Heart left ventricle (tissue), 16 donors: Measurements from ENCODE around the gene MCTP2. TPM values are rescaled to one million over a fixed set of nuclear protein-coding genes. Genes with fewer than 3 reads are reported as not detected.

Source experiments
- ATAC-seq, 4 donors: fragments of 200-7000 bp; cut with Tn5 transposase; one replicate each; pipeline ENCODE4 v1.9.1; 2020 to 2022; ENCODE audit warnings: moderate library complexity in 4 of 4, mild to moderate bottlenecking in 3 of 4, moderate number of reproducible peaks in 1 of 4
- DNase-seq, 5 donors: peaks; one replicate each; pipeline ENCODE4 v3.0.0-alpha.2; 2020
- H3K27ac ChIP-seq, 12 donors: fragments of 200-600 bp; sonication (generic) in 4 of 12; one replicate each; pipeline versions ENCODE4 v1.5.0 to v1.8.0; 2016 to 2022; ENCODE audit warnings: mild to moderate bottlenecking in 2 of 12
- H3K27me3 ChIP-seq, 9 donors: fragments of 200-600 bp; sonication (generic) in 2 of 9; one replicate each; pipeline versions ENCODE4 v1.5.1 to v1.8.0; 2016 to 2022; ENCODE audit warnings: mild to moderate bottlenecking in 3 of 9
- H3K36me3 ChIP-seq, 9 donors: fragments of 200-600 bp; sonication (generic) in 2 of 9; one replicate each; pipeline versions ENCODE4 v1.5.0 to v1.8.0; 2018 to 2022; ENCODE audit warnings: mild to moderate bottlenecking in 2 of 9
- H3K4me1 ChIP-seq, 12 donors: fragments of 200-600 bp; sonication (generic) in 4 of 12; one replicate each; pipeline versions ENCODE4 v1.5.0 to v1.8.0; 2016 to 2022; ENCODE audit warnings: mild to moderate bottlenecking in 3 of 12
- H3K4me3 ChIP-seq, 12 donors: fragments of 200-600 bp; sonication (generic) in 4 of 12; one replicate each; pipeline versions ENCODE4 v1.5.0 to v1.8.0; 2017 to 2022; ENCODE audit warnings: mild to moderate bottlenecking in 9 of 12, moderate library complexity in 4 of 12
- H3K9me3 ChIP-seq, 12 donors: fragments of 200-600 bp; sonication (generic) in 4 of 12; one replicate each; pipeline versions ENCODE4 v1.5.0 to v1.8.0; 2016 to 2022; ENCODE audit warnings: mild to moderate bottlenecking in 1 of 12
- POLR2A ChIP-seq, 2 donors: fragments of 450-650 bp; IDR thresholded peaks; one replicate each; pipeline ENCODE4 v1.6.1; 2017; ENCODE audit warnings: antibody characterized with exemption in 2 of 2, mild to moderate bottlenecking in 2 of 2, moderate library complexity in 2 of 2
- WGBS, 4 donors: extraction: QIAGEN DNeasy Blood & Tissue Kit in 2 of 4; methylation state at CpG; one replicate each; pipeline versions ENCODE4 v1.1.5 to v1.1.7; 2013 to 2018; 5-methylcytosine and 5-hydroxymethylcytosine counted together
- intact Hi-C, 10 donors: fragments of 100-400 bp; cut with DNase I; formaldehyde crosslinking; loops; one replicate each; pipeline versions ENCODE4 v1.11.1 to v1.14.2; 2022
- polyA plus RNA-seq, 2 donors: library from polyadenylated mRNA; stranded (reverse); fragments of 200-250 nt; gene quantifications; one replicate each; pipeline ENCODE4 v1.2.3, GENCODE V29; 2013
- total RNA-seq, 9 donors: library from RNA; depleted of rRNA in 2 of 9; stranded (reverse); fragments of >200 nt in 2 of 9; fragmentation: NEBNext Ultra II Directional in 3 of 9; extraction: Animal tissue kit (Norgen Biotek cat#: 25700) in 3 of 9; gene quantifications; one replicate each; pipeline versions ENCODE4 v1.1.0 to v1.2.4, GENCODE V29; 2016 to 2023
- TF ChIP-seq, protein P1 (sequence below), 12 donors: fragments of 200-600 bp; sonication (generic) in 4 of 12; IDR thresholded peaks; one replicate each; pipeline versions ENCODE4 v1.5.0 to v1.8.0; 2018 to 2022; ENCODE audit warnings: antibody characterized with exemption in 12 of 12, mild to moderate bottlenecking in 5 of 12
- donor health status: ischemic (EF 13 %, LVEDD 7.1; RV severe dilation, severe dysfunction).
- donor health status: healthy with polysubstance abuse.
- donor health status: DM: no; HTN: yes; CAD: no.
- donor health status: DM: no; HTN: no; CAD: no.
- donor health status: ischemic (EF 25% LVEDD 6.9; RV normal size, moderate dysfunction).
- donor health status: ischemic (EF 25% LVEDD 5.7; RV mildly dilated, moderate dysfunction).
- donor health status: healthy.
- donor health status: DM: yes; HTN: yes; CAD: no.
- donor health status: ischemic (EF 35%, LVEDD 5.7; RV mildly dilated, moderate dysfunction).
- donor health status: nonischemic (EF 11% LVEDD 7.7; RV severe dilation, severe dysfunction).
- donor health status: DM: yes; HTN: yes; CAD: no.
- donor health status: PGD.
- donor health status: ischemic (EF 29% LVEDD 5.4; RV normal size, mild dysfunction).
- donor health status: nonischemic (EF 23%, LVEDD 6.1; RV moderate dilation, normal function).

MCTP2 gene
- total and polyA plus RNA-seq, 11 donors = 0.35 to 12.1 (median 2.0) TPM

DNA sequence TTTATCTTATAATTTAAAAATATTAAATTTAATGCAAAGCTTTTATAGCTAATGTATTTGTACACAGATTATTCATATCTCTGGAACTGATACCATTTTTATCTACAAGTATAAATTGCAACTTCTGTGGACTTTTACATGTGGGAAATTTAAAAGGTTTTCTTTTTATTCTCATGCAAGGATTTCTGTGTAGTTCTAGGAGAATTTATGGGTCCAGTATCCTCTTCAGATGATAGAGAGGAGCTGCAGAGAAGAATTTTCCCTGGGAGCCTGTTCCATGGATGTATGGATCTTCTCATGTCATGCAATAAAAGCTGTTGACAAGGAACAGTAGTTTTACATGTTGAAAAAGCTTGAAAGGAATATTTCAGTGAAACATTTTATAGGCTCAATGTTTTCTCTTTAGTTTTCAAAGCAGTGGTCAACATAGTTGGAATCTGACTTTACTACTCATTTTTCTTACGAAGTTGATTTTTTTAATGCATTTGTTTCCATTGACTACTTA is 119.7 kb downstream of the MCTP2 start:
- Histone ChIP-seq H3K9me3 (no peaks in the 10 kb centered on the region), H3K4me3 (no peak overlapping the region), H3K36me3 (no peaks in the 10 kb centered on the region), H3K27me3 (peaks cover 0 to 10% (median 0%) of the 10 kb centered on the region in 9 donors), H3K27ac (no peak overlapping the region), H3K4me1 (no peaks in the 10 kb centered on the region)
- WGBS, 4 donors = 82 to 92% (median 87%) methylated on average over 1 of the region's 1 CpG
- intact Hi-C loops = no loop called here
- TF ChIP-seq, protein P1, sequence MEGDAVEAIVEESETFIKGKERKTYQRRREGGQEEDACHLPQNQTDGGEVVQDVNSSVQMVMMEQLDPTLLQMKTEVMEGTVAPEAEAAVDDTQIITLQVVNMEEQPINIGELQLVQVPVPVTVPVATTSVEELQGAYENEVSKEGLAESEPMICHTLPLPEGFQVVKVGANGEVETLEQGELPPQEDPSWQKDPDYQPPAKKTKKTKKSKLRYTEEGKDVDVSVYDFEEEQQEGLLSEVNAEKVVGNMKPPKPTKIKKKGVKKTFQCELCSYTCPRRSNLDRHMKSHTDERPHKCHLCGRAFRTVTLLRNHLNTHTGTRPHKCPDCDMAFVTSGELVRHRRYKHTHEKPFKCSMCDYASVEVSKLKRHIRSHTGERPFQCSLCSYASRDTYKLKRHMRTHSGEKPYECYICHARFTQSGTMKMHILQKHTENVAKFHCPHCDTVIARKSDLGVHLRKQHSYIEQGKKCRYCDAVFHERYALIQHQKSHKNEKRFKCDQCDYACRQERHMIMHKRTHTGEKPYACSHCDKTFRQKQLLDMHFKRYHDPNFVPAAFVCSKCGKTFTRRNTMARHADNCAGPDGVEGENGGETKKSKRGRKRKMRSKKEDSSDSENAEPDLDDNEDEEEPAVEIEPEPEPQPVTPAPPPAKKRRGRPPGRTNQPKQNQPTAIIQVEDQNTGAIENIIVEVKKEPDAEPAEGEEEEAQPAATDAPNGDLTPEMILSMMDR (IDR thresholded peaks at IDR 0.05) = no peak
- no peak for TF ChIP-seq POLR2A (IDR thresholded peaks at IDR 0.05)
- ATAC-seq (no peak), DNase-seq (no peak)

DNA sequence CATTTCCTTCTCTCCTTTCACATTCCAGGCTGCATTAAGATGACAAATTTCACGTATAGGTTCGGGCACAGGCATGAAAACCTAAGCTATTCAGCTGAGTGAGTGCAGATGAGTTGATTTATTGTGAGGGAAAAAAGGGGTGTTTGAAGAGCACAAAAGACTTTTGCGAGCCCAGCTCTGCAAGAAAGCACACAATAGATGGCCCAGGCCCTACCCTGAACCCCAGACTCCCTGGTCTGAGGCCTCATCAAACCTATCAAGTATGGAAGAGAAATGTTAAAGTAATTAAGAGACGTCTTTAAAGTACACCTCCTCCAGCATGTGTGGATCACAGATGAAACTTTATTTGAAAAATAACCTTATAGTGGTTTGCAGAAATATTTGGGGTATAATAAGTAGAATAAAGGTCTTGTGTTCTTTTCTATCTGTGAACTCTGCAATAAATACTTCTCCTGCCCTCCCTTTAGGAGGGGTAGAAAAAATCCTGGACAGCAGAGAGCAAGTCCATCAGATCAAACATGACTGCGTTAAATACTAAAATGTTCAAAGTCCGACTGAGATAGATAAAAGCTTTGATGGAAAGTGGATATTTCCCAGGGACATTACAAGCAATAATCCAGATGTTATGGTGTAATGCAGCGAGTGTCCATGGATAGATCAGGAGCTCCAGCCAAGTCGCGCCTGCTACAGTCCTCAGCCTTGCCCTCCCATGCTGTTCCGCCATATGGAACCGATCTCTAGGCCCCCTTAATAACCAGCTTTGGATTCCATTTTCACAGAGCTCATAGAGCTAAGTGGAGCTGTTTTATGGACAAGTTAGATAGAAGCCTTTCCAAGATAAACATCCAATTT is 121.5 kb downstream of the MCTP2 start:
- Histone ChIP-seq H3K27me3 (peaks cover 0 to 14% (median 0%) of the 10 kb centered on the region in 9 donors), H3K9me3 (no peaks in the 10 kb centered on the region), H3K36me3 (no peaks in the 10 kb centered on the region), H3K4me3 (no peak overlapping the region), H3K4me1 (no peaks in the 10 kb centered on the region), H3K27ac (no peak overlapping the region)
- TF ChIP-seq POLR2A (IDR thresholded peaks at IDR 0.05) = no peak
- TF ChIP-seq, protein P1 (IDR thresholded peaks at IDR 0.05) = no peak
- intact Hi-C loops = no loop called here
- no peak for DNase-seq
- WGBS, 4 donors = 78 to 87% (median 83%) methylated on average over 11 of the region's 11 CpGs
- no peak for ATAC-seq

DNA sequence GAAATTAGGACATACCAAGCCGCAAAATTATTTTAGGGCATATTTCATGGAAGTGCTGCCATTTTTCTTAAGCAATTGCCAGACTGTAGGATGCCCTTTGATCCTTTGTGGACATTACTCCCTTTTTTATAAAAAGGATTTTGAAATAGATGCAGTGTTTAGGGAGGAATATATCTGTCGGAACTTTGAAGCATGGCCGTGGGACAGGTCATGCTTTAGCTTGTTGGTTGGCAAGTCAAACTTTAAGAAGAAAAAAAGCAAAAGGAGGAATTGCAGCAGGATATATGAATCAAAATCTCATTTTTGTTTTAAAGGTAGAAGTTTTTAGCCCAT is 122.1 kb downstream of the MCTP2 start:
- TF ChIP-seq POLR2A (IDR thresholded peaks at IDR 0.05) = no peak
- TF ChIP-seq, protein P1 (IDR thresholded peaks at IDR 0.05) = no peak
- intact Hi-C loops = no loop called here
- DNase-seq (no peak), ATAC-seq (no peak)
- Histone ChIP-seq H3K36me3 (no peaks in the 10 kb centered on the region), H3K27ac (no peak overlapping the region), H3K9me3 (no peaks in the 10 kb centered on the region), H3K27me3 (peaks cover 0 to 14% (median 0%) of the 10 kb centered on the region in 9 donors), H3K4me3 (no peak overlapping the region), H3K4me1 (no peaks in the 10 kb centered on the region)
- 79 to 86% (median 85%) methylated on average over 3 of the region's 3 CpGs for WGBS, 4 donors

DNA sequence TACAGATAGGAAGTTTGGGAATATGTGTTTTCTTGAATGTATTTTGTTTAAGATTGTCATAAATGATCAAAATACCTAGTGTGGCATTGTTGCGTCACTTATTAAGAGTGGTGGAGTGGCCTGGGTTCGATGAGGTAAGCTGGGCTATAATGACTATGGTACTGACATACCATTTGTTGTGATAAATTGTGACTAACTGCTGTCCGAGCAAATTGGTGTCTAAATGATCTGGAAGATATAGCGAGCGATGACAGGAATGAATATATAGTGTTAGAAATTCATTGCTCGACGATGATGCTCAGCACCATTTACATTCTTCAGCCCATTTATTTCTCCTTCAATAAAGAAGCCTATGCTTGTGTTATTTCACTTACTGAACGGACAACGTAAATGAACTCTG is 123.3 kb downstream of the MCTP2 start:
- no peak overlapping the region for H3K4me3 ChIP-seq
- H3K9me3 ChIP-seq = no peaks in the 10 kb centered on the region
- 93 to 95% (median 94%) methylated on average over 9 of the region's 9 CpGs for WGBS, 4 donors
- no peak for DNase-seq
- TF ChIP-seq POLR2A (IDR thresholded peaks at IDR 0.05) = no peak
- TF ChIP-seq, protein P1 (IDR thresholded peaks at IDR 0.05) = no peak
- ATAC-seq = no peak
- no peak overlapping the region for H3K27ac ChIP-seq
- no peaks in the 10 kb centered on the region for H3K4me1 ChIP-seq
- peaks cover 0 to 14% (median 0%) of the 10 kb centered on the region in 9 donors for H3K27me3 ChIP-seq
- intact Hi-C loops = no loop called here
- no peaks in the 10 kb centered on the region for H3K36me3 ChIP-seq
